ENCODE data around the gene PLA1A. TPM values are rescaled to one million over a fixed set of nuclear protein-coding genes. Genes with fewer than 3 reads are reported as not detected.

The PLA1A gene
- total RNA-seq, 1 experiment from 2014 or later = 0.75 TPM

GRCh38 chr3:119600732-119601131 is 3.0 kb downstream of the PLA1A start:
- no peak overlapping the region for H3K4me3 Mint-ChIP-seq (ENCODE audit: unreplicated experiment)
- no peaks in the 10 kb centered on the region for H3K27me3 Mint-ChIP-seq (ENCODE audit: insufficient read depth, unreplicated experiment)
- H3K4me1 ChIP-seq = peaks cover 7% of the 10 kb centered on the region; the same call in 1 of the 2 replicates
- H3K27ac Mint-ChIP-seq (ENCODE audit: unreplicated experiment) = no peak overlapping the region
- no peaks in the 10 kb centered on the region for H3K27me3 ChIP-seq (replicated peaks; ENCODE audit: control insufficient read depth, insufficient read depth, low read length)
- no peaks in the 10 kb centered on the region for H3K9me3 ChIP-seq
- no TSS peak for BruUV-seq (replicated peaks)
- peak in 1 of 2 experiments; percentile 44 for TF ChIP-seq CTCF (IDR thresholded peaks at IDR 0.05; ENCODE audit: insufficient read depth in 1 of 2, low read depth in 1 of 2, low read length in 1 of 2, severe bottlenecking in 1 of 2, unreplicated experiment in 1 of 2)
- H3K4me1 Mint-ChIP-seq (ENCODE audit: low read depth, unreplicated experiment) = no peaks in the 10 kb centered on the region
- DNase-seq = peak in 1 of 2 experiments; percentile 12
- no peaks in the 10 kb centered on the region for H3K9me3 Mint-ChIP-seq (ENCODE audit: unreplicated experiment)
- no peak overlapping the region for H3K4me3 ChIP-seq (ENCODE audit: low read depth, low read length)
- ChIA-PET CTCF (no interaction called here), POLR2A (no interaction called here)
- H3K36me3 Mint-ChIP-seq (ENCODE audit: insufficient read depth, unreplicated experiment) = no peaks in the 10 kb centered on the region
- no peaks in the 10 kb centered on the region for H3K36me3 ChIP-seq (ENCODE audit: control insufficient read depth, insufficient read depth, low read length)
- intact Hi-C loops (cut with micrococcal nuclease; ENCODE audit: unreplicated experiment) = no loop called here

- Mint-ChIP-seq H3K4me3 (ENCODE audit: unreplicated experiment) (no peak overlapping the region), H3K9me3 (ENCODE audit: unreplicated experiment) (no peaks in the 10 kb centered on the region), H3K36me3 (ENCODE audit: insufficient read depth, unreplicated experiment) (no peaks in the 10 kb centered on the region), H3K27me3 (ENCODE audit: insufficient read depth, unreplicated experiment) (no peaks in the 10 kb centered on the region), H3K27ac (ENCODE audit: unreplicated experiment) (no peak overlapping the region), H3K4me1 (ENCODE audit: low read depth, unreplicated experiment) (no peaks in the 10 kb centered on the region)
- Histone ChIP-seq H3K36me3 (ENCODE audit: control insufficient read depth, insufficient read depth, low read length) (no peaks in the 10 kb centered on the region), H3K27me3 (replicated peaks; ENCODE audit: control insufficient read depth, insufficient read depth, low read length) (no peaks in the 10 kb centered on the region), H3K4me1 (peaks cover 7% of the 10 kb centered on the region; the same call in 1 of the 2 replicates), H3K4me3 (ENCODE audit: low read depth, low read length) (no peak overlapping the region), H3K9me3 (no peaks in the 10 kb centered on the region)
- intact Hi-C loops (cut with micrococcal nuclease; ENCODE audit: unreplicated experiment) = no loop called here
- no peak for DNase-seq
- no TSS peak for BruUV-seq (replicated peaks)
- no peak for TF ChIP-seq CTCF (IDR thresholded peaks at IDR 0.05; ENCODE audit: insufficient read depth in 1 of 2, low read depth in 1 of 2, low read length in 1 of 2, severe bottlenecking in 1 of 2, unreplicated experiment in 1 of 2)
- ChIA-PET CTCF (no interaction called here), POLR2A (no interaction called here)
Measured at GRCh38 chr3:119601154-119601553, 3.5 kb downstream of the PLA1A start.

- H3K4me3 ChIP-seq (ENCODE audit: low read depth, low read length) = no peak overlapping the region
- ChIA-PET POLR2A (no interaction called here), CTCF (no interaction called here)
- TF ChIP-seq CTCF (IDR thresholded peaks at IDR 0.05; ENCODE audit: insufficient read depth in 1 of 2, low read depth in 1 of 2, low read length in 1 of 2, severe bottlenecking in 1 of 2, unreplicated experiment in 1 of 2) = no peak
- peaks cover 3% of the 10 kb centered on the region; the same call in 1 of the 2 replicates for H3K4me1 ChIP-seq
- H3K36me3 ChIP-seq (ENCODE audit: control insufficient read depth, insufficient read depth, low read length) = no peaks in the 10 kb centered on the region
- Mint-ChIP-seq H3K27ac (ENCODE audit: unreplicated experiment) (no peak overlapping the region), H3K4me3 (ENCODE audit: unreplicated experiment) (no peak overlapping the region), H3K4me1 (ENCODE audit: low read depth, unreplicated experiment) (no peaks in the 10 kb centered on the region), H3K36me3 (ENCODE audit: insufficient read depth, unreplicated experiment) (no peaks in the 10 kb centered on the region), H3K27me3 (ENCODE audit: insufficient read depth, unreplicated experiment) (no peaks in the 10 kb centered on the region), H3K9me3 (ENCODE audit: unreplicated experiment) (no peaks in the 10 kb centered on the region)
- BruUV-seq (replicated peaks) = no TSS peak
- no peaks in the 10 kb centered on the region for H3K9me3 ChIP-seq
- H3K27me3 ChIP-seq (replicated peaks; ENCODE audit: control insufficient read depth, insufficient read depth, low read length) = no peaks in the 10 kb centered on the region
- no peak for DNase-seq
- intact Hi-C loops (cut with micrococcal nuclease; ENCODE audit: unreplicated experiment) = no loop called here
Measured at GRCh38 chr3:119602676-119603075, 5.0 kb downstream of the PLA1A start.

Data from Caco-2 (cell line).